22Rv1 (cell line): Measurements from ENCODE around the gene MYCBP2.

Source experiments
- ZFX ChIP-seq: fragments of 450-650 bp; IDR thresholded peaks from 2 replicates; pipeline ENCODE4 v1.6.1; 2017; ENCODE audit warnings: antibody characterized with exemption, borderline replicate concordance
- TF ChIP-seq, protein P1 (sequence below): fragments of 450-650 bp; IDR thresholded peaks from 2 replicates; pipeline ENCODE4 v1.5.1; 2017; ENCODE audit warnings: mild to moderate bottlenecking

DNA sequence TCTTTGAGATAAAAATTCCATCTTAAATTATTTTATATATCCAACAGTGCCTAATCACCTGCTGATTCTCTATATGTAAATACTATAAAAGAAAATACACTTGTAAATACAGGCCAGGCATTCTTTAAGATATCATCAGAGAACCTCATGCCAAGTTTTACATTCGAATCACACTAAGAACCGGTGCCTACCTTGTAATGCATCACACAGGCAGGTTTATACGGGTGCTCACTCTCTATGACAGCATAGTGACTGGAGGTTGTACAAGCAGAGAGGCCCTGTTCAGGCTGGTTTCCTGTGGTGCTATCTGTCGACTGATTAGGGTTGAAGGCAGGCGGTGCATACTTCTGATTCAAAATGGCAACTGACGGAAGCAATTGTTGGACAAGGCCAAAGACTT, 158.7 kb downstream of the MYCBP2 start:
- TF ChIP-seq, protein P1, sequence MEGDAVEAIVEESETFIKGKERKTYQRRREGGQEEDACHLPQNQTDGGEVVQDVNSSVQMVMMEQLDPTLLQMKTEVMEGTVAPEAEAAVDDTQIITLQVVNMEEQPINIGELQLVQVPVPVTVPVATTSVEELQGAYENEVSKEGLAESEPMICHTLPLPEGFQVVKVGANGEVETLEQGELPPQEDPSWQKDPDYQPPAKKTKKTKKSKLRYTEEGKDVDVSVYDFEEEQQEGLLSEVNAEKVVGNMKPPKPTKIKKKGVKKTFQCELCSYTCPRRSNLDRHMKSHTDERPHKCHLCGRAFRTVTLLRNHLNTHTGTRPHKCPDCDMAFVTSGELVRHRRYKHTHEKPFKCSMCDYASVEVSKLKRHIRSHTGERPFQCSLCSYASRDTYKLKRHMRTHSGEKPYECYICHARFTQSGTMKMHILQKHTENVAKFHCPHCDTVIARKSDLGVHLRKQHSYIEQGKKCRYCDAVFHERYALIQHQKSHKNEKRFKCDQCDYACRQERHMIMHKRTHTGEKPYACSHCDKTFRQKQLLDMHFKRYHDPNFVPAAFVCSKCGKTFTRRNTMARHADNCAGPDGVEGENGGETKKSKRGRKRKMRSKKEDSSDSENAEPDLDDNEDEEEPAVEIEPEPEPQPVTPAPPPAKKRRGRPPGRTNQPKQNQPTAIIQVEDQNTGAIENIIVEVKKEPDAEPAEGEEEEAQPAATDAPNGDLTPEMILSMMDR = no peak
- TF ChIP-seq ZFX = no peak
